HuH-7.5 (cell line): ENCODE results near the gene ERGIC3.
"Not testable (repeated sequence)": the region's sequence is repeated elsewhere in the genome, so short reads cannot be mapped to it uniquely, and the experiment has no call there.

Experiments
- DNase-seq: peaks from one replicate; pipeline ENCODE4 v3.0.0; 2011; ENCODE audit warnings: low spot score

The ERGIC3 gene

DNA sequence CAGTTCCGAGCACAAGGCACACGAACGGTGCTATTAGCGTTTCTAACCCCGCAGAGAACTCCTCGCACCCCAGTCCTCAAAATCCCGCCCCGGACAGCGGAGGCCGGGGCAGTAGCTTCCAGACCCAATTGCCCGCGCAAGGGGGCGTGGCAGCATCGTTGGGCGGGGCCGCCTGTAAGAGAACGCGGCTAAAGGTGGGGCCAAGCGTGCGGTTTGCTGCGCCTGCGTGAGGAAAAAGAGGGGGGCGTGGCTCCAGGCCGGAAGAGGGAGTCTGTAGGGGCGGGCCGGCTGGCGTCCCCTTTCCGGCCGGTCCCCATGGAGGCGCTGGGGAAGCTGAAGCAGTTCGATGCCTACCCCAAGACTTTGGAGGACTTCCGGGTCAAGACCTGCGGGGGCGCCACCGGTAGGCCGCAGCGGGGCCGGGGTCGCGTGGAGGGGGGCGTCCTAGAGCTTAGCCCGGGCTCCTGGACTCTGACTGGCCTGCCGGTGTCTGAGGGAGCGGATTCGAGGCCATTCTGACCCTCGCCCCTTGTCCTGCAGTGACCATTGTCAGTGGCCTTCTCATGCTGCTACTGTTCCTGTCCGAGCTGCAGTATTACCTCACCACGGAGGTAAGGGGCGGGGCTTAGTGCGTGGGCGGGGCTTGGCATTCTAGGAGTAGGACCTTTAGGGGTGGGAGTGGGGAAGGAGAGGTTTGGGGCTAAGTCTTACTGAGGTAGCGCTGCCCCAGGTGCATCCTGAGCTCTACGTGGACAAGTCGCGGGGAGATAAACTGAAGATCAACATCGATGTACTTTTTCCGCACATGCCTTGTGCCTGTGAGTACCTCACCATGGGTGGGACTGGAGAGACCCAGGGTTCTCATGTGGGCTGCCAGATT, at the start of gene ERGIC3:
Gene ERGIC3 (plus strand): TSS at position 296 of the 880 bp plus-strand sequence. CDS start 20 bp downstream, at position 316.
- peak; percentile 93 for DNase-seq

DNA sequence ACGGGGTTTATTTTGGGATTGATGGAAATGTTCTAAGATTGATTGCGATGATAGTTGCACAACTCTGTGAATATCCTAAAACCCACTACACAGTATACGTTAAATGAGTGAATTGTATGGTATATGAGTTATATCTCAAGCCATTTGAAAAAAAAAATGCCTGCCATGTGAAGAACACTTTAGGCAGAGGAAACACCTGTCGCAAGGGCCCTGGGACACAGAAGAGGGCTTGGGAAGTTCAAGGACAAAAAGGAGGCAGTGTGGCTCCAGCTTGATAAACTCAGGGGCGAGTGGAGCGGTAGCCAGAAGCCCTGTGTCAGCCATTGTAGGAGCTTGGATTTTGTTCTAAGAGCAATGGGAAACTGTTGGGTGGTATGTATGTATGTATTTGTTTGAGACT, 49.5 kb upstream of the ERGIC3 start:
- no peak for DNase-seq

DNA sequence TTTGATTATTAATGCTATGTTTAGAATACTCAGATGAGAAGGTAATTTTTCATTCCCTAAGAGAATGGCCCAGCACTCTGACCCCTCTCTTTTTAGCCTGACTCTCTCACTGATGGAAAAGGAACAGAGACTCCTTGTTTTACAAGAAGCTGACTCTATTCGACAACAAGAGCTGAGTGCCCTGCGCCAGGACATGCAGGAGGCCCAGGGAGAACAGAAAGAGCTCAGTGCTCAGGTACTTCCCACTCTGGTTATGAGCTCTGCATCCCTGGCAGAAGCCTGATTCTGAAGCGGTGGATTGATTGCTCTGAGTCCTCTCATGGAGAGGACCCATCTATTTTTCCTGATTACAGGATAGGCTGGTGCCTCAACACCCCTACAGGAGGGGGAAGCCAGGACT, 45.4 kb upstream of the ERGIC3 start:
- no peak for DNase-seq

DNA sequence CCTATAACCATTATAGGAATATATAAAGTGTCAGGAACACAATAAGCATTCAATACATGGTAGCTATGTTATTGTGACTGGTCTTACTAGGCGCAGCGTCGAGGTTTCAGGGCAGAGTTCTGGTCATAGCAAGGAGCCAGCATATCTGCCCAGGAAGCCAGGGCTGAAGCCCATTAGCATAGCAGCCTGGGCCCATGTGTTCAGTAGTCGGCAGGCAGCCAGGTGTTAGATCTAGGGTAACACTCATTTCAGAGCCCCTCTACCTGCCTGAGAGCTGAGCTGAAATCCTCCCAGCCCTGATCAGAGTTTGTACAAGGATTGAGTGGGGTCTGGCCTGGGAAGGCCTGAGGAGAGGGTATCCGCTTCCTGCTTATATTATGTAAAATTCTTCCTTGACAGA, 44.6 kb upstream of the ERGIC3 start:
- no peak for DNase-seq

DNA sequence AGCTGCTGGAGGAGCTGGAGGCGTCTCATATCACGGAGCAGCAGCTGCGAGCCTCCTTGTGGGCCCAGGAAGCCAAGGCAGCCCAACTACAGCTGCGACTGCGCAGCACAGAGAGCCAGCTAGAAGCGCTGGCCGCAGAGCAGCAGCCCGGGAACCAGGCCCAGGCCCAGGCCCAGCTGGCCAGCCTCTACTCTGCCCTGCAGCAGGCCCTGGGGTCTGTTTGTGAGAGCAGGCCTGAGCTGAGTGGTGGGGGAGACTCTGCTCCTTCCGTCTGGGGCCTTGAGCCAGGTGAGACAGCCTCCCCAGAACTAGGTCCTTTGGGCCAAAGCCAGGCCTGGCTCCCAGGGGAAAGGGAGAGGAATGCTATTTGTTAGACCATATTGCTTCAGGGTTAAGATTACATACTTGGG, 44.1 kb upstream of the ERGIC3 start:
- no peak for DNase-seq

DNA sequence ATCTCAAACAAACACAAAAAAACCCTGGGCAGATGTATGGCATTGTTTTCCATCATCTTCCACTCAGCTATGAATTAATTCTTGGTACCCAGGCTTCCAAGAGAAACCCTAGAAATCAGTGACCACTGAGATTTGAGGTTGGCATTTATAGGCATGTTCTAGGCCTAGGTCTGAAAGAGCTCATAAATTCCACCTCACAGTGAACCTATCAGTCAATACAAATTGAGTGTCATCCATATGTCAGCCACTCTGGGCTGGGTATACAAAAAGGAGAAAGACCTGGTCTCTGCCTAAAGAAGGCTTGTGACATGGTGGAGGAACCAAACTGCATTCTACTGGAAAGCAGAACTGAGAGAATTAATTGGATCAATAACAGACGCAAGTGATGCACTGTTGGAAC, 42.6 kb upstream of the ERGIC3 start:
- no peak for DNase-seq

DNA sequence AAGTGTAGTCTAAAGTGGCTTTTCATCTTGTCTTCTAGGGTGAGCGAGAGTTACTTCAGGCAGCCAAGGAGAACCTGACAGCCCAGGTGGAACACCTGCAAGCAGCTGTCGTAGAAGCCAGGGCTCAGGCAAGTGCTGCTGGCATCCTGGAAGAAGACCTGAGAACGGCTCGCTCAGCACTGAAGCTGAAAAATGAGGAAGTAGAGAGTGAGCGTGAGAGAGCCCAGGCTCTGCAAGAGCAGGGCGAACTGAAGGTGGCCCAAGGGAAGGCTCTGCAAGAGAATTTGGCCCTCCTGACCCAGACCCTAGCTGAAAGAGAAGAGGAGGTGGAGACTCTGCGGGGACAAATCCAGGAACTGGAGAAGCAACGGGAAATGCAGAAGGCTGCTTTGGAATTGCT, 39.5 kb upstream of the ERGIC3 start:
- no peak for DNase-seq

DNA sequence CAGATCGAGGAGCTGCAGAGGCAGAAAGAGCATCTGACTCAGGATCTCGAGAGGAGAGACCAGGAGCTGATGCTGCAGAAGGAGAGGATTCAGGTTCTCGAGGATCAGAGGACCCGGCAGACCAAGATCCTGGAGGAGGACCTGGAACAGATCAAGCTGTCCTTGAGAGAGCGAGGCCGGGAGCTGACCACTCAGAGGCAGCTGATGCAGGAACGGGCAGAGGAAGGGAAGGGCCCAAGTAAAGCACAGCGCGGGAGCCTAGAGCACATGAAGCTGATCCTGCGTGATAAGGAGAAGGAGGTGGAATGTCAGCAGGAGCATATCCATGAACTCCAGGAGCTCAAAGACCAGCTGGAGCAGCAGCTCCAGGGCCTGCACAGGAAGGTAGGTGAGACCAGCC, 38.6 kb upstream of the ERGIC3 start:
- DNase-seq: no peak

DNA sequence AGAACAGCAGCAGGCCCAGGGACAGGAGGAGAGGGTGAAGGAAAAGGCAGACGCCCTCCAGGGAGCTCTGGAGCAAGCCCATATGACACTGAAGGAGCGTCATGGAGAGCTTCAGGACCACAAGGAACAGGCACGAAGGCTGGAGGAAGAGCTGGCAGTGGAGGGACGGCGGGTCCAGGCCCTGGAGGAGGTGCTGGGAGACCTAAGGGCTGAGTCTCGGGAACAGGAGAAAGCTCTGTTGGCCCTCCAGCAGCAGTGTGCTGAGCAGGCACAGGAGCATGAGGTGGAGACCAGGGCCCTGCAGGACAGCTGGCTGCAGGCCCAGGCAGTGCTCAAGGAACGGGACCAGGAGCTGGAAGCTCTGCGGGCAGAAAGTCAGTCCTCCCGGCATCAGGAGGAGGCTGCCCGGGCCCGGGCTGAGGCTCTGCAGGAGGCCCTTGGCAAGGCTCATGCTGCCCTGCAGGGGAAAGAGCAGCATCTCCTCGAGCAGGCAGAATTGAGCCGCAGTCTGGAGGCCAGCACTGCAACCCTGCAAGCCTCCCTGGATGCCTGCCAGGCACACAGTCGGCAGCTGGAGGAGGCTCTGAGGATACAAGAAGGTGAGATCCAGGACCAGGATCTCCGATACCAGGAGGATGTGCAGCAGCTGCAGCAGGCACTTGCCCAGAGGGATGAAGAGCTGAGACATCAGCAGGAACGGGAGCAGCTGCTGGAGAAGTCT, 37.9 kb upstream of the ERGIC3 start:
- DNase-seq: no peak

DNA sequence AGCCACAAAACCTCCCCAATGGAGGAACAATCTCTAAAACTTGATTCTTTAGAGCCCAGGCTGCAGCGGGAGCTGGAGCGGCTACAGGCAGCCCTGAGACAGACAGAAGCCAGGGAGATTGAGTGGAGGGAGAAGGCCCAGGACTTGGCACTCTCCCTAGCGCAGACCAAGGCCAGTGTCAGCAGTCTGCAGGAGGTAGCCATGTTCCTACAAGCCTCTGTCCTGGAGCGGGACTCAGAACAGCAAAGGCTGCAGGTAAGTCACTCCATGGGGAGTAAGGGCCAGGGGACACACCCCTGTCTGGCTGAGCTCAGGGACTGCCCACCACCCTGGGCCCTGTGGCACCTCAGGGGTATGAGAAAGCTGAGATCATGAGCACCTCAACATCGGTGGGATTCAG, 37.1 kb upstream of the ERGIC3 start:
- no peak for DNase-seq

DNA sequence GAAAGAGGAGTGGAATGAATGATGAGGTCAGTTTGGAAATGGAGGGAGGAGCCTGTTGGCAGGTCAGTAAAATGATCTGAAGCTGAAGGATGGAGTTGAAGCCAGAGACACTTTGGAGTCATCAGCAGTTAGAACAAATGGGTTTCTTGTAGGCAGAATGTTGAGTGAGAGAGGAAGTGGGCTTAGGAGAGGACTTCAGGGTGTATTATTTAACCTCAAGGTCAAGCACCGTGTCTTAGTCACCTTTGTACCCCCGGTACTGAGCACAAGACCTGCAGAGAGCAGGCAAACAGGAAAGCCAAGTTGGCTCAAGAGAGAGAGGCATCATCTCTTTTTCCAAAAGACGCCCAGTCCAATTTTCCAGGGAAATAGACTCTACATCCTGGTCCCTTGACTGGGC, 35.7 kb upstream of the ERGIC3 start:
- DNase-seq: no peak

DNA sequence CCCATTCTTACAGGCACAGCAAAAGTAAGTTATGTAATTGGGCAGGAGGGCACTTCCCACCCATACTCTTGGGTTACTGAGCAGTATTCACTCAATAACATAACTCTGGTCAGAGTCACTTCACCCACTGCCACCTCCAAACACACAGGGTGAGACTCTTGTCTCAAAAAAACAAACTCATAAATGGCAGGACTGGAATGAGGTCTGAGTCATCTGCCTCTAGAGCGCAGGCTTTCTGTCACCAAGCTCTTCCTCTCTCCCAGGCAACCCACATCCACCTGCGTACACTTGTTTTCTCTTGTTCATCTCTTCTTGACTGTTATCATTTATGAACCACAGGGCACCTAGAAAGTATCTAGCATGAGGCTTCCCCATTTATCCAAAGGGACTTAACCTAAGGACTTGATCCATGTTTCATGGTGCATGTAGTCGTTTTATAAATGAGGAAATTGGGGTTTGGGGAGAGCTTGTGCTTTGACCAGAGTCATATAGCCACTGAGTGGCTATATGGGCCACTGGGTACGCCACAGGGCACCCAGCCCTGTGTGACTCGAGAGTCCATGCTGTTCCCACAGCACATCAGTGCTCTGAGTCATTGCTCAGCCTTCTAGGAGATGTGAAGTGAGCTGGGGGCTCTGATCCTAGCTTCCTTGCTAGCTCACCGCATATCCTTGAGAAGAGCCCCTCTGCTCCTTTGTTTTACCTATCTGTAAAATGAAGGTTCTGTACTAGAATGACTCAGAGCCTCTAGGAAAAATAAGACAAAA, 34.8 kb upstream of the ERGIC3 start:
- no peak for DNase-seq

DNA sequence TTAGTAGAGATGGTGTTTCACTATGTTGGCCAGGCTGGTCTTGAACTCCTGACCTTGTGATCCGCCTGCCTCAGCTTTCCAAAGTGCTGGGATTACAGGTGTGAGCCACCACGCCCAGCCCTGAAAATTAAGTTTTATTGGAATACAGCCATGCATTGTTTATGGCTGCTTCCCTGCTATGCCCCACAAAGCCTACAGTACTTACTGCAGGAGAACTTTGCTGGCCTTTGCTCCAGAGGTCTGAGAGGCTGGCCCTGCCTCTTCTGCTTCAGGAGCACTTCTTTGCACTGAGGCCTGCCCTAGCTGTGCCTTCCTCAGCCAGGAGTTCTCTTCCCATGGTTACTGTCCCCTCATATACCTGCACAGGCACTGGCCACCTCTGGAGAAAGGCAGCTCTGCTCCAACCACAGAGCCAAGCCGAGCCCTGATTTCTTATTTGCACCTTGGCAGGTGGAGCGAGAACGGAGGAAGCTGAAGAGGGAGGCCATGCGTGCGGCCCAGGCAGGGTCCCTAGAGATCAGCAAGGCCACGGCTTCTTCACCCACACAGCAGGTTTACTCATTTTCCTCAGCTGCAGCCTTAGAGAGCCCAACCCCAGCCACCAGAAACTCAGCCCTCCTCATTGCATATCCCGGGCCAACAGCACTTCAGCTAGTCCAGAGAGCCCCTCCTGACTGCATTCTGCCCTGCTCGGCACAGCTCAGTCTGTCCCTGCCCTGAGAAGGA, 33.2 kb upstream of the ERGIC3 start:
- DNase-seq: no peak

DNA sequence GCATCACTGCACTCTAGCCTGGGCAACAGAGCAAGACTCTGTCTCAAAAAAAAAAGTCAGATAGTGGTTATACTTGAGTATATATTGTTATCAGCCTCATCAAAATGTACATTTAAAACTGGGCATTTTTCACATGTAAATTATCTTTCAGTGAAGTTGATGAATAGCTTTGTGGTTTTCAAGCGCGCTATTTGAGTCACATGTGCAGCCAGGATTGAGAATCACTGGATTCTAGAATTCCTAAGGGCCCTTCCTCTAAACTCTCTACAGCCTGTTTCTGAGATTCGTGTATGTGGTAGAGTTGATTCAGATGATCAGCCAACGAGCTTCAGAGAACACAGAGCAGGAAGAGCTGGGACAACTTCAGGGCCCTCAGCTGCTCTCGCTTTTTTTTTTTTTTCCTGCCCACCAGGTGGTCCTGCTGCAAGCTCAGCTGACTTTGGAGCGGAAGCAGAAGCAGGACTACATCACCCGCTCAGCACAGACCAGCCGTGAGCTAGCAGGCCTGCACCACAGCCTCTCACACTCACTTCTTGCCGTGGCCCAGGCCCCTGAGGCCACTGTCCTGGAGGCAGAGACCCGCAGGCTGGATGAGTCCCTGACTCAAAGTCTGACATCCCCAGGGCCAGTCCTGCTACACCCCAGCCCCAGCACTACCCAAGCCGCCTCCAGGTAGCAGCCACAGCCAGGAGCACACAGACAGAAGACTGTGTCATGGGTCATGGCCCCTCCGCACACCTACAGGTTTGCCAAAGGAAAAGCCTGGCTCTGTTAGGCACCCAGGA, 30.7 kb upstream of the ERGIC3 start:
- DNase-seq: no peak

DNA sequence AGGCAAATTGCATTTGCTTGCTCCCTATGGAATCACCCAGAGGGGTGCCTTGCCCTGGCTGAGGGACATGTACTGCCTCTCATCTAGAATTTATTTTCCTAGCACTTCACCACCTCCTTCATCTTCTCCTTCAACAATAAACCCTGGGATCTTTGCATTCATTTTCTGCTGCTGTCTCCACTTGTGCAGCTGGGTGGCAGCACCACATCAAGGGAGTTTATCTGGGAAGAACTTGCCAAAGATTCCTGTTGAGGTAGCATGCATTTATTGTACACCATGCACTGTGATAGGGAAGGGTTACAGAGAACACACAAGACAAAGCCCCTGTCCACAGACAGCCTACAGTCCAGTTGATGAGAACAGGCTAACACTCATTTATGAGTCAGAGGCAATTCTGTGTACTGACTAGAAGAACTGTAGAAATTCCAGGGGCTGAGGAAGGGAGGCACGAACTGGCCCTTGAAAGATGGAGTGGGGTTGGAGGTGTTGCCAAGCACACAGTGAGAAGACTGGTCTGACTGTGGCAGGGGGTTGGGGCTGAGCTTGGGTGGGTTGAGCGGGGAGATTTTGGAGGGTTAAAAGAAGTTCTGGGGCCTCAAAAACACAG, 30.0 kb upstream of the ERGIC3 start:
- peak; percentile 42 for DNase-seq

DNA sequence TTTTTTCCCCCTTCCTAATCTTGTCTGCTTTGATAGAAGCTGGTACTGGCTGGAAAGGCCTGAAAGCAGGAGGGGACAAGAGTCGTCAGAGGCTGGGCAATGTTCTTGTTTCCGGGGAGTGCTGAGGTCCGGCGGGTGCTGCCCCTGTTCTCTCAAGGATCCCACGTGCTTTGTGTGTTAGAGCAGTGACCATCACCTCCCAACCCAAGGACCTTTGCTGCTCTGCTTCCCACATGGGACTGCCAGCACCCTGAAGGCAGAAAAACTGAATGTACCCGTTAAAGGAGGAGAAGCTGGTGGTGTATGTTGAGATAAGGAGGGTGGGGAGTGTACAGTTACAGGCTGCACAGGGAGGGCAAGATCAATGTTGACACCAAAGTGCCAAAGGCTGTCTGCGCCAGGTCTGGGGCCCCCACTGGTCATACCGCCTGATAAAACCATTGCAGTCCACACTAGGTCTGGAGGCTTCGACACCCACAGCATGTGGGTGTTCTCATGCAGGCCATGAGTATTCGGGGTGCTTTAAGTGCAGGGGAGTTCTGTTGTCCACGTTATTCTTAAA, 27.4 kb upstream of the ERGIC3 start:
- DNase-seq: no peak

DNA sequence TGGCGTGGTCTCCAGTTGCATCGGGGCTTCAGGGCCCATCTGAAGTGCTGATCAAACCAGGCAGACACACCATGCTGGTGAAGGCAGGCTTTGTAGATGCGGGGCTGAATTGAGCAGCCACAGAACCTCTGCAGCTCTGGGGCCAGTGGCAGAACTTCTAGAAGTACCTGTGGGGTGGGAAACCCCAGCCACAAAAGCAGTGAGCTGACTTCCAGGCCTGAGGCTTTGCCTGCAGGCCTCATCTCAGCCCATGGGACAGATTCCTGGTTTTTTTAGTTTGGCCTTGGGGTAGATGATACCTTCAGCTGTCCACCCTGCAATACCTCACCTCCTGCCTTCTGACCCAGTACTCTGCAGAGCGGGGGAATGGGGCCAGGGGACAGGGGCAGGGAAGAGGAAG, 26.5 kb upstream of the ERGIC3 start:
- no peak for DNase-seq

DNA sequence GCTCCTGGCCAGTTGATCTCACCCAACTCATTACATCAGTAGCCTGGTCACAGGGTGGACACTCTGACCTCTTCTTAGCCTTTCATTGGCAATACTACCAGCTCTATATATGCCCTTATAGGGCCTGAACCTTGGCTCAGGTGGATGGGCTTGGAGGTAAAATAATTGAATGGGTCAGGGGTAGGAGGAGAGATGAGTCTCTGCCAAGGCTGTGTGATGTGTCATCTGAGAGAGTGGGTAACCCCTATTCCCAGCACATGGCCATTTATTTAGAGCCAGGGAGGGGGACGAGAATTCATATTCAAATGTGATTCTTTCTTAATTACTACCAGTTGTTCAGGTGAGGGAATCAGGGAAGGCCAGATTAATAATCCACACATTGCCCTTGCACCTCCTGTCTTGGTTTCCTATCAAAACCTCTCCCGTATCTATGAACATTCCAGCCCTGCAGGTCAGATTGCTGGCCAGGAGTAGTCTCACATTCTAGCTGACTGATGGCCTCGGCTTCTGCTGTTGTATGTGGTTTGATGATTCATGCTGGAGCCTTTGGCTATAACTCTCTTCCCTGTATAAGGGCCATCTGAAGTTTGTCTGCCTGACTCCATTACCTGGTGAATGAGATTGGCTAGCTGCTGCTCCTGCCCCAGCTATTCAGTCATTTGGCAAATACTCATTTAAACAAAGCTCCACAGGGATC, 25.8 kb upstream of the ERGIC3 start:
- no peak for DNase-seq

DNA sequence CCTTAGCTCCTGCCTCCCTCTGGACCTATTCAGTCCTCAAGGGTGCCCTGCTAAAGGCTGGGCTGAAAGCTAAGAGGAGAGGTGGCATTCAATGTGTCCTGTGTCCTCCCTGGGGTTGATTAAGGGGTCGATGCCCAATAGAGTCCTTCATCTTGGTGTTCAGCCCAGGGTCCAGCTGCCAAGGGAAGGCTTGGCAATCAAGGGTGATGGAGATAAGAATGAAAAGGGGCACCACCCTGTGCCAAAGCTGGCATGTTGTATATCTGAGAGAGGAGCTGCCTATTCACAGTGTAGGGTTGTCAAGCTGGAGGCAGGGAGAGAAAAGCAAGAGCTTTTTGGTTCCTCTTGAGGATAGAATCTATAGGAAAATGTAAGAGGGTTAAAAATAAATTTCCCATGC, 24.8 kb upstream of the ERGIC3 start:
- DNase-seq: no peak

DNA sequence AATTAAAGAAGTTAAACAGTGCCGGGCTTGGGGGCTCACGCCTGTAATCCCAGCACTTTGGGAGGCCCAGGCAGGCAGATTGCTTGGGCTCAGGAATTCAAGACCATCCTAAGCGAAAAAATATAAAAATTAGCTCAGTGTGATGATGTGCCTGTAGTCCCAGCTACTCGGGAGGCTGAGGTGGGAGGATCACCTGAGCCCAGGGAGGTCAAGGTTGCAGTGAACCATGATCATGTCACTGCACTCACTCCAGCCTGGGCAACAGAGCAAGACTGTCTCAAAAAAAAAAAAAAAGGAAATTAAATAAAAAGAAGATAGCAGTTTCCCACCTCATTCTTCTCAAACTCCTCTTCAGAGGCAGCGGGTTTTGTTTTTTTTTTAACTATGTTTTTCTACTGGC, 24.1 kb upstream of the ERGIC3 start:
- not testable (repeated sequence) for DNase-seq
